Coronary artery (tissue), 2 donors: ENCODE results near the gene NEURL3.

ENCODE experiments used
- DNase-seq: peaks from one replicate; pipeline ENCODE4 v3.0.0-alpha.2; 2017; ENCODE audit warnings: low spot score
- H3K27ac ChIP-seq, 2 donors: fragments of 200-600 bp; sonication (generic); one replicate each; pipeline ENCODE4 v1.5.1; 2016 to 2019
- H3K4me3 ChIP-seq: fragments of 200-600 bp; sonication (generic); 2 replicates; pipeline ENCODE4 v1.5.1; 2016; ENCODE audit warnings: mild to moderate bottlenecking, moderate library complexity
- CTCF ChIP-seq: fragments of 200-600 bp; sonication (generic); IDR thresholded peaks from one replicate; pipeline ENCODE4 v1.5.1; 2019; ENCODE audit warnings: antibody characterized with exemption

NEURL3 gene

GRCh38 chr2:96489663-96490062, 15.5 kb downstream of the NEURL3 start:
- DNase-seq: no peak
- no peak for TF ChIP-seq CTCF
- H3K4me3 ChIP-seq: no peak overlapping the region
- H3K27ac ChIP-seq: no peak overlapping the region

GRCh38 chr2:96489261-96489660, 15.9 kb downstream of the NEURL3 start:
- no peak for TF ChIP-seq CTCF
- no peak for DNase-seq

GRCh38 chr2:96486696-96487095, 18.5 kb downstream of the NEURL3 start:
- no peak for DNase-seq
- no peak for TF ChIP-seq CTCF
- no peak overlapping the region for H3K4me3 ChIP-seq
- H3K27ac ChIP-seq: peak overlapping the region in 1 of 2 donors; percentile 45

More at GRCh38 chr2:96489261-96489660, 15.9 kb downstream of the NEURL3 start:
- H3K4me3 ChIP-seq: no peak overlapping the region
- no peak overlapping the region for H3K27ac ChIP-seq

GRCh38 chr2:96485751-96486651, 19.2 kb downstream of the NEURL3 start:
- TF ChIP-seq CTCF: no peak
- DNase-seq: no peak
- H3K27ac ChIP-seq: peak overlapping the region; percentile 45 to 79
- peak overlapping the region; percentile 66 for H3K4me3 ChIP-seq

GRCh38 chr2:96485350-96485749, 19.8 kb downstream of the NEURL3 start:
- TF ChIP-seq CTCF: no peak
- Histone ChIP-seq H3K27ac (peak overlapping the region; percentile 45 to 79), H3K4me3 (peak overlapping the region; percentile 66)
- no peak for DNase-seq

- H3K4me3 ChIP-seq: no peak overlapping the region
- TF ChIP-seq CTCF: no peak
- no peak overlapping the region for H3K27ac ChIP-seq
- no peak for DNase-seq
These were observed 21.1 kb downstream of the NEURL3 start for GRCh38 chr2:96484091-96484490.

GRCh38 chr2:96477458-96477857, 27.7 kb downstream of the NEURL3 start:
- TF ChIP-seq CTCF: no peak
- Histone ChIP-seq H3K27ac (no peak overlapping the region), H3K4me3 (no peak overlapping the region)
- DNase-seq: no peak
